CD4-positive, alpha-beta T cell treated with Interleukin-4 for 1 hour (primary cell): ENCODE measurements around the gene IL16.

Experiments used
- DNase-seq, 2 donors: peaks; one replicate each; pipeline ENCODE4 v3.0.0-alpha.2; 2020 to 2022

IL16 gene

GRCh38 chr15:81209635-81210034 is 13.0 kb downstream of the IL16 start:
- no peak for DNase-seq

GRCh38 chr15:81211376-81211775 is 14.7 kb downstream of the IL16 start:
- DNase-seq: no peak

GRCh38 chr15:81213982-81214381 is 17.3 kb downstream of the IL16 start:
- no peak for DNase-seq

GRCh38 chr15:81215531-81215930 is 18.9 kb downstream of the IL16 start:
- no peak for DNase-seq

GRCh38 chr15:81215983-81216382 is 19.3 kb downstream of the IL16 start:
- DNase-seq: no peak

GRCh38 chr15:81216422-81216821 is 19.7 kb downstream of the IL16 start:
- no peak for DNase-seq

GRCh38 chr15:81221449-81221848 is 24.8 kb downstream of the IL16 start:
- no peak for DNase-seq

- DNase-seq: no peak
Measured at GRCh38 chr15:81222007-81222406, 25.3 kb downstream of the IL16 start.

GRCh38 chr15:81223346-81223971 is 26.8 kb downstream of the IL16 start:
- no peak for DNase-seq

- no peak for DNase-seq
Measured at GRCh38 chr15:81224232-81224631, 27.6 kb downstream of the IL16 start.

- no peak for DNase-seq
Measured at GRCh38 chr15:81225161-81225671, 28.5 kb downstream of the IL16 start.

- DNase-seq: no peak
Measured at GRCh38 chr15:81227716-81228115, 31.0 kb downstream of the IL16 start.

GRCh38 chr15:81229586-81229985 is 32.9 kb downstream of the IL16 start:
- no peak for DNase-seq

- no peak for DNase-seq
Measured at GRCh38 chr15:81235276-81236123, 38.8 kb downstream of the IL16 start.

- no peak for DNase-seq
Measured at GRCh38 chr15:81239190-81239589, 42.5 kb downstream of the IL16 start.

- no peak for DNase-seq
Measured at GRCh38 chr15:81242778-81243177, 46.1 kb downstream of the IL16 start.

- DNase-seq: no peak
Measured at GRCh38 chr15:81244306-81244705, 47.6 kb downstream of the IL16 start.

- no peak for DNase-seq
Measured at GRCh38 chr15:81253846-81254245, 57.2 kb downstream of the IL16 start.

GRCh38 chr15:81254277-81254915 is 57.7 kb downstream of the IL16 start:
- no peak for DNase-seq

GRCh38 chr15:81254916-81255290 is 58.2 kb downstream of the IL16 start:
- no peak for DNase-seq

- no peak for DNase-seq
Measured at GRCh38 chr15:81255315-81255957, 58.8 kb downstream of the IL16 start.

- no peak for DNase-seq
Measured at GRCh38 chr15:81255958-81256320, 59.3 kb downstream of the IL16 start.

GRCh38 chr15:81256916-81257315 is 60.2 kb downstream of the IL16 start:
- no peak for DNase-seq
